HepG2 (cell line): ENCODE measurements around the gene GADD45G. TPM values are rescaled to one million over a fixed set of nuclear protein-coding genes. Genes with fewer than 3 reads are reported as not detected.

Experiments used
- ATAC-seq: fragments of 200-7000 bp; cut with Tn5 transposase; 3 replicates; pipeline ENCODE4 v1.9.1; 2020; ENCODE audit warnings: mild to moderate bottlenecking, moderate library complexity
- BruUV-seq: library from RNA; stranded (reverse); fragments of 400-500 nt; replicated peaks from 2 replicates; lab custom pipeline; 2021; lab: Mats Ljungman, UMichigan
- CTCF ChIA-PET: fragments of 300-600 bp; formaldehyde crosslinking; extraction: SDS; loops from one replicate; lab custom pipeline; 2021; ENCODE audit warnings: low total read pairs, inconsistent platforms, low intra/inter-chr PET ratio; lab: Yijun Ruan, JAX
- POLR2A ChIA-PET: fragments of 350-600 bp; sonication (Branson Sonifier 250); formaldehyde crosslinking; loops from one replicate; lab custom pipeline; 2020; ENCODE audit warnings: antibody characterized with exemption, inconsistent platforms; lab: Yijun Ruan, JAX
- DNase-seq: peaks from one replicate; pipeline ENCODE4 v3.0.0-alpha.2; 2015; ENCODE audit warnings: low spot score
- FAIRE-seq: peaks from 3 replicates; lab custom pipeline; 2011; peaks lifted over from hg19 to GRCh38; lab: Jason Lieb, UNC
- H2AFZ ChIP-seq: one replicate; pipeline ENCODE4 v1.6.1; 2011; ENCODE audit warnings: low read length, inconsistent platforms
- H3K27ac ChIP-seq: fragments of 300-600 bp; 3 replicates; pipeline ENCODE4 v1.8.0; 2011; ENCODE audit warnings: mixed run types, mild to moderate bottlenecking, mixed read lengths, low read length, inconsistent platforms; ENCODE audit not compliant: insufficient read depth; ENCODE audit errors: extremely low read length
- H3K27me3 ChIP-seq, 2 experiments: fragments of 200-600 bp in 1 of 2; 2 replicates in 1 of 2; 3 replicates in 1 of 2; pipeline versions ENCODE4 v1.6.0 to v1.8.0; 2011; ENCODE audit warnings: low read length in 2 of 2, mild to moderate bottlenecking in 2 of 2, moderate library complexity in 2 of 2, inconsistent platforms in 1 of 2; ENCODE audit not compliant: insufficient read depth in 2 of 2, control insufficient read depth in 1 of 2
- H3K36me3 ChIP-seq, 2 experiments: fragments of 200-600 bp in 1 of 2; replicated peaks in 1 of 2; 2 replicates in 1 of 2; 3 replicates in 1 of 2; pipeline versions ENCODE4 v1.5.1 to v1.8.0; 2011; ENCODE audit warnings: low read length in 2 of 2, inconsistent platforms in 1 of 2; ENCODE audit not compliant: insufficient read depth in 2 of 2, control insufficient read depth in 1 of 2
- H3K4me1 ChIP-seq: 2 replicates; pipeline ENCODE4 v1.5.1; 2012; ENCODE audit warnings: low read length, inconsistent platforms; ENCODE audit not compliant: insufficient read depth
- H3K4me2 ChIP-seq: 2 replicates; pipeline ENCODE4 v1.6.0; 2011; ENCODE audit warnings: low read depth, low read length, inconsistent platforms
- H3K4me3 ChIP-seq, 3 experiments: fragments of 200-600 bp in 1 of 3; sonication (generic), shearing (Covaris generic) in 1 of 3; replicated peaks in 1 of 3; 2 replicates each; pipeline ENCODE4 v1.5.1; 2011 to 2016; ENCODE audit warnings: low read length in 3 of 3, inconsistent platforms in 2 of 3, low read depth in 2 of 3, mild to moderate bottlenecking in 2 of 3, control low read depth in 1 of 3, mixed read lengths in 1 of 3; ENCODE audit not compliant: insufficient read depth in 1 of 3
- H3K79me2 ChIP-seq: one replicate; pipeline ENCODE4 v1.6.1; 2011; ENCODE audit warnings: low read length, inconsistent platforms; ENCODE audit not compliant: insufficient read depth
- H3K9ac ChIP-seq: 2 replicates; pipeline ENCODE4 v1.6.0; 2011; ENCODE audit warnings: mild to moderate bottlenecking, low read depth, low read length, inconsistent platforms; ENCODE audit not compliant: insufficient read depth
- H3K9me3 ChIP-seq: 2 replicates; pipeline ENCODE4 v1.5.1; 2012; ENCODE audit warnings: mild to moderate bottlenecking, low read length
- H4K20me1 ChIP-seq: 2 replicates; pipeline ENCODE4 v1.6.0; 2011; ENCODE audit warnings: inconsistent platforms, mild to moderate bottlenecking, low read length, moderate library complexity; ENCODE audit not compliant: insufficient read depth
- EHMT2 ChIP-seq: fragments of 200-600 bp; sonication (generic); IDR thresholded peaks from 2 replicates; pipeline ENCODE4 v1.7.0; 2017; ENCODE audit warnings: antibody characterized with exemption, low read depth, low read length, borderline replicate concordance
- EZH2 ChIP-seq: conservative IDR thresholded peaks from 2 replicates; pipeline ENCODE4 v1.6.1; 2012; ENCODE audit warnings: mild to moderate bottlenecking, low read depth, low read length, moderate library complexity
- GMEB2 ChIP-seq: IDR thresholded peaks from 2 replicates; pipeline ENCODE4 v1.6.1; 2016; ENCODE audit warnings: missing biosample characterization, missing genetic modification reagents, low read depth
- HOXA9 ChIP-seq: sonication (generic); formaldehyde crosslinking; IDR thresholded peaks from 2 replicates; pipeline ENCODE4 v1.8.1; 2022; ENCODE audit warnings: missing genetic modification reagents, mild to moderate bottlenecking, moderate library complexity, borderline replicate concordance
- MIER3 ChIP-seq: IDR thresholded peaks from 2 replicates; pipeline ENCODE4 v1.6.1; 2016; ENCODE audit warnings: missing compliant biosample characterization, borderline replicate concordance
- MTA1 ChIP-seq: sonication (generic); formaldehyde crosslinking; IDR thresholded peaks from 2 replicates; pipeline ENCODE4 v1.4.0; 2020; ENCODE audit warnings: missing genetic modification reagents, mild to moderate bottlenecking, borderline replicate concordance
- PCBP1 ChIP-seq: fragments of 200-400 bp; formaldehyde crosslinking; IDR thresholded peaks from 2 replicates; pipeline ENCODE4 v1.6.1; 2017; ENCODE audit warnings: mild to moderate bottlenecking, low read depth, low read length, borderline replicate concordance
- SPEN ChIP-seq: sonication (generic); formaldehyde crosslinking; IDR thresholded peaks from 2 replicates; pipeline ENCODE4 v1.5.1; 2020; ENCODE audit warnings: low read depth, mild to moderate bottlenecking, missing genetic modification reagents
- SRY ChIP-seq: sonication (generic); formaldehyde crosslinking; IDR thresholded peaks from 2 replicates; pipeline ENCODE4 v1.8.0; 2022; ENCODE audit warnings: mild to moderate bottlenecking, missing genetic modification reagents
- TCF7 ChIP-seq: sonication (generic); IDR thresholded peaks from 2 replicates; pipeline ENCODE4 v1.6.1; 2016; ENCODE audit warnings: antibody characterized with exemption, low read depth
- ZBTB7B ChIP-seq: sonication (generic); formaldehyde crosslinking; IDR thresholded peaks from 2 replicates; pipeline ENCODE4 v1.4.0; 2020; ENCODE audit warnings: missing genetic modification reagents
- ZBTB8A ChIP-seq: sonication (generic); formaldehyde crosslinking; IDR thresholded peaks from 2 replicates; pipeline ENCODE4 v1.4.0; 2020; ENCODE audit warnings: mild to moderate bottlenecking, low read depth, missing genetic modification reagents, borderline replicate concordance
- ZNF230 ChIP-seq: sonication (generic); formaldehyde crosslinking; IDR thresholded peaks from 2 replicates; pipeline ENCODE4 v1.4.0; 2020; ENCODE audit warnings: mild to moderate bottlenecking, missing genetic modification reagents
- ZNF296 ChIP-seq: sonication (generic); formaldehyde crosslinking; conservative IDR thresholded peaks from 2 replicates; pipeline ENCODE4 v1.5.0; 2020; ENCODE audit warnings: mild to moderate bottlenecking, missing genetic modification reagents
- ZNF337 ChIP-seq: sonication (generic); formaldehyde crosslinking; IDR thresholded peaks from 2 replicates; pipeline ENCODE4 v1.5.1; 2020; ENCODE audit warnings: missing genetic modification reagents, low read depth, mild to moderate bottlenecking, borderline replicate concordance
- ZNF441 ChIP-seq: sonication (generic); formaldehyde crosslinking; IDR thresholded peaks from 2 replicates; pipeline ENCODE4 v1.7.0; 2021; ENCODE audit warnings: missing genetic modification reagents, borderline replicate concordance
- ZNF501 ChIP-seq: sonication (generic); formaldehyde crosslinking; IDR thresholded peaks from 2 replicates; pipeline ENCODE4 v1.5.1; 2020; ENCODE audit warnings: mild to moderate bottlenecking, moderate library complexity, missing genetic modification reagents
- ZNF577 ChIP-seq: sonication (generic); formaldehyde crosslinking; IDR thresholded peaks from 2 replicates; pipeline ENCODE4 v1.4.0; 2020; ENCODE audit warnings: mild to moderate bottlenecking, low read depth, missing genetic modification reagents, borderline replicate concordance
- ZNF644 ChIP-seq: IDR thresholded peaks from 2 replicates; pipeline ENCODE4 v1.6.1; 2016; ENCODE audit warnings: low read depth
- ZNF678 ChIP-seq: sonication (generic); formaldehyde crosslinking; IDR thresholded peaks from 2 replicates; pipeline ENCODE4 v1.4.0; 2020; ENCODE audit warnings: mild to moderate bottlenecking, missing genetic modification reagents
- ZNF766 ChIP-seq: sonication (generic); formaldehyde crosslinking; IDR thresholded peaks from 2 replicates; pipeline ENCODE4 v1.5.0; 2020; ENCODE audit warnings: missing genetic modification reagents, borderline replicate concordance
- ZNF781 ChIP-seq: sonication (generic); formaldehyde crosslinking; IDR thresholded peaks from 2 replicates; pipeline ENCODE4 v1.5.1; 2020; ENCODE audit warnings: borderline replicate concordance, mild to moderate bottlenecking, missing genetic modification reagents; ENCODE audit errors: not compliant biosample characterization
- WGBS: methylation state at CpG from one replicate; pipeline ENCODE4 v1.1.6; 2017; ENCODE audit warnings: low lambda C conversion rate; 5-methylcytosine and 5-hydroxymethylcytosine counted together
- in situ Hi-C: cut with HindIII; loops from 2 replicates; pipeline ENCODE4 v1.10.0; 2017; ENCODE audit warnings: low pct_unique_long_range_greater_than_20kb; ENCODE audit not compliant: extremely low pct_ligation_motif_present
- intact Hi-C: fragments of 100-400 bp; cut with micrococcal nuclease; formaldehyde crosslinking; loops from one replicate; pipeline ENCODE4 v1.10.0; 2022; ENCODE audit not compliant: unreplicated experiment
- polyA plus RNA-seq, 8 experiments: library from polyadenylated mRNA; depleted of rRNA in 3 of 8; stranded (reverse) in 7 of 8; unstranded in 1 of 8; fragments of >200 nt; fragmentation: Illumina TruSeq in 4 of 8; extraction: Trizol in 4 of 8; gene quantifications; 2 replicates each; pipeline versions ENCODE4 v1.2.1 to v1.2.3, GENCODE V29; 2011 to 2016; ENCODE audit warnings: low read depth in 4 of 8, missing spikeins in 1 of 8, mixed read lengths in 1 of 8; ENCODE audit not compliant: insufficient read depth in 1 of 8
- total RNA-seq, 5 experiments: library from RNA; depleted of rRNA; stranded (reverse); fragments of >200 nt; fragmentation: Illumina TruSeq; extraction: Trizol; gene quantifications; 2 replicates each; pipeline ENCODE4 v1.2.3, GENCODE V29; 2016; ENCODE audit warnings: low read depth in 1 of 5

GADD45G gene
- total and polyA plus RNA-seq, 2 of the 13 experiments (the other 11 are each of a cell fraction or from before 2014, with no cell fraction given): not detected

- CTCF ChIA-PET: no interaction called here
- no peak for ATAC-seq
Observed at GRCh38 chr9:89558948-89559347, 45.9 kb upstream of the GADD45G start.

GRCh38 chr9:89562186-89562814 is 42.5 kb upstream of the GADD45G start:
- H3K79me2 ChIP-seq: no peaks in the 10 kb centered on the region
- no peak overlapping the region for H3K9ac ChIP-seq
- FAIRE-seq (no peak), DNase-seq (no peak), ATAC-seq (peak; percentile 40)
- 68% methylated on average over 10 of the region's 10 CpGs for WGBS
- no peak overlapping the region for H3K27ac ChIP-seq
- POLR2A ChIA-PET: interaction anchor here (0.9 kb wide), 1 partner anchor 12 kb away, joined by 3 read pairs; no protein-coding TSS in a partner anchor
- H3K4me1 ChIP-seq: peaks cover 62% of the 10 kb centered on the region
- H3K4me3 ChIP-seq: no peak overlapping the region
- no TSS peak for BruUV-seq
- H3K27me3 ChIP-seq: no peaks in the 10 kb centered on the region
- in situ Hi-C loops (no loop called here), intact Hi-C loops (no loop called here)
- no peak overlapping the region for H2AFZ ChIP-seq
- no peaks in the 10 kb centered on the region for H3K9me3 ChIP-seq
- CTCF ChIA-PET: no interaction called here
- peak overlapping the region; percentile 16; the same call in 1 of the 2 replicates for H3K4me2 ChIP-seq
- no peaks in the 10 kb centered on the region for H3K36me3 ChIP-seq
- no peaks in the 10 kb centered on the region for H4K20me1 ChIP-seq
- TF ChIP-seq ZNF644 (CRISPR knock-in tag) (0 out of 2 replicates have a peak, but pooled peaks have one; percentile 8), GMEB2 (CRISPR knock-in tag) (no peak), ZBTB8A (no peak), ZNF296 (CRISPR knock-in tag) (no peak), PCBP1 (no peak), SRY (CRISPR knock-in tag) (no peak), ZBTB7B (CRISPR knock-in tag) (no peak), ZNF230 (CRISPR knock-in tag) (no peak)

More at GRCh38 chr9:89558948-89559347, 45.9 kb upstream of the GADD45G start:
- no TSS peak for BruUV-seq
- intact Hi-C loops (loop anchor here (5.0 kb wide), 1 partner anchor 202 kb away; no protein-coding TSS in a partner anchor), in situ Hi-C loops (loop anchor here (10.0 kb wide), 1 partner anchor 244 kb away; the partner anchor contains the start of genes CKS2 and SECISBP2)
- no peak overlapping the region for H3K4me2 ChIP-seq
- no peak overlapping the region for H2AFZ ChIP-seq
- H3K4me1 ChIP-seq: peaks cover 85% of the 10 kb centered on the region
- H3K9ac ChIP-seq: no peak overlapping the region
- POLR2A ChIA-PET: no interaction called here
- DNase-seq: no peak
- TF ChIP-seq ZNF441 (CRISPR knock-in tag) (no peak), EZH2 (no peak), MTA1 (no peak), ZNF781 (CRISPR knock-in tag) (no peak), ZNF577 (no peak), TCF7 (no peak), EHMT2 (no peak), MIER3 (CRISPR knock-in tag) (no peak), ZNF501 (CRISPR knock-in tag) (no peak), SPEN (CRISPR knock-in tag) (no peak), ZNF678 (no peak), ZNF337 (no peak), HOXA9 (CRISPR knock-in tag) (no peak), ZNF766 (CRISPR knock-in tag) (no peak)
- no peaks in the 10 kb centered on the region for H4K20me1 ChIP-seq
- no peak overlapping the region for H3K27ac ChIP-seq
- no peak for FAIRE-seq
- H3K4me3 ChIP-seq: no peak overlapping the region
- no peaks in the 10 kb centered on the region for H3K79me2 ChIP-seq
- WGBS: 91% methylated on average over 2 of the region's 2 CpGs
- no peaks in the 10 kb centered on the region for H3K36me3 ChIP-seq
- H3K9me3 ChIP-seq: no peaks in the 10 kb centered on the region
- no peaks in the 10 kb centered on the region for H3K27me3 ChIP-seq
